Bone marrow (tissue), 2 donors: ENCODE measurements around the gene WDR59.
"Not testable (repeated sequence)": the region's sequence is repeated elsewhere in the genome, so short reads cannot be mapped to it uniquely, and the experiment has no call there.

Experiments used
- DNase-seq, 2 donors: peaks; one replicate each; lab custom pipeline; 2025; lab: John Stamatoyannopoulos, UW

WDR59 gene

GRCh38 chr16:74850027-74850426 is 134.9 kb downstream of the WDR59 start:
- DNase-seq: no peak

- DNase-seq: no peak
Measured at GRCh38 chr16:74847202-74847601, 137.7 kb downstream of the WDR59 start.

GRCh38 chr16:74846714-74847113 is 138.2 kb downstream of the WDR59 start:
- DNase-seq: no peak

GRCh38 chr16:74844041-74844980 is 140.6 kb downstream of the WDR59 start:
- no peak for DNase-seq

GRCh38 chr16:74843381-74844035 is 141.4 kb downstream of the WDR59 start:
- DNase-seq: not testable (repeated sequence)

GRCh38 chr16:74842413-74842812 is 142.5 kb downstream of the WDR59 start:
- DNase-seq: no peak

- DNase-seq: no peak
Measured at GRCh38 chr16:74841904-74842303, 143.0 kb downstream of the WDR59 start.

- no peak for DNase-seq
Measured at GRCh38 chr16:74841469-74841868, 143.5 kb downstream of the WDR59 start.

GRCh38 chr16:74837056-74837455 is 147.9 kb downstream of the WDR59 start:
- DNase-seq: no peak

GRCh38 chr16:74836111-74836671 is 148.7 kb downstream of the WDR59 start:
- DNase-seq: no peak

GRCh38 chr16:74832228-74832627 is 152.7 kb downstream of the WDR59 start:
- DNase-seq: no peak

GRCh38 chr16:74831467-74831866 is 153.5 kb downstream of the WDR59 start:
- no peak for DNase-seq

- no peak for DNase-seq
Measured at GRCh38 chr16:74830648-74831047, 154.3 kb downstream of the WDR59 start.

GRCh38 chr16:74829637-74830036 is 155.3 kb downstream of the WDR59 start:
- DNase-seq: no peak

- DNase-seq: no peak
Measured at GRCh38 chr16:74825941-74826340, 159.0 kb downstream of the WDR59 start.

GRCh38 chr16:74825016-74825415 is 159.9 kb downstream of the WDR59 start:
- DNase-seq: no peak
